Stimulated activated CD4-positive, alpha-beta T cell treated with anti-CD3 and anti-CD28 coated beads, Interleukin-4, amount 100 ng/mL, for 48 hours (primary cell): ENCODE results near the gene CBX1.

Source experiments
- DNase-seq, 2 donors: peaks; one replicate each; pipeline ENCODE4 v3.0.0-alpha.2; 2020; ENCODE audit warnings: low read depth in 2 of 2

The CBX1 gene

GRCh38 chr17:48101012-48101720, at the start of gene CBX1:
TSS of gene CBX1 (minus strand) at chr17:48101478. CDS start at chr17:48077004, 24,474 bp downstream.
- peak; percentile 90 to 94 for DNase-seq

DNA sequence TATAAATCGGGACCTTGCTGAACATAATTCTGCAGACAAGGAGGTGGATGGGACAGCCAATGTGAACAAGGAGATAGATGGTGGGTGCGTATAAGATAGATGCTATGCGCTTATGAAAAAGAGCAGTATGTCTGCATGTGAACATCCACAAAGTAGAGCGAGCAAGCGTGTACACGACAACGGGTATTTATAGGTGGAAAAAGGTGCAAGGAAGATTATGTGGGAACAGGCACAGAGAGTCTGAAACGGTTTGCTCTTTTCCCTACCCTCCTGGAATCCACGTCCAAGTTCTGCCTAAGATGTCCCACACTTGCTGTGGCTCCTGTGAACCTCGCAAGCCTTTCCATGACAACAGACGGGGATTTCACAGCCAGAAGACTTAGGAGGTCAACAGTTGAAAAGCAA, 49.3 kb upstream of the CBX1 start:
- no peak for DNase-seq

- DNase-seq = no peak
Observed at GRCh38 chr17:48149787-48150463, 48.6 kb upstream of the CBX1 start.

DNA sequence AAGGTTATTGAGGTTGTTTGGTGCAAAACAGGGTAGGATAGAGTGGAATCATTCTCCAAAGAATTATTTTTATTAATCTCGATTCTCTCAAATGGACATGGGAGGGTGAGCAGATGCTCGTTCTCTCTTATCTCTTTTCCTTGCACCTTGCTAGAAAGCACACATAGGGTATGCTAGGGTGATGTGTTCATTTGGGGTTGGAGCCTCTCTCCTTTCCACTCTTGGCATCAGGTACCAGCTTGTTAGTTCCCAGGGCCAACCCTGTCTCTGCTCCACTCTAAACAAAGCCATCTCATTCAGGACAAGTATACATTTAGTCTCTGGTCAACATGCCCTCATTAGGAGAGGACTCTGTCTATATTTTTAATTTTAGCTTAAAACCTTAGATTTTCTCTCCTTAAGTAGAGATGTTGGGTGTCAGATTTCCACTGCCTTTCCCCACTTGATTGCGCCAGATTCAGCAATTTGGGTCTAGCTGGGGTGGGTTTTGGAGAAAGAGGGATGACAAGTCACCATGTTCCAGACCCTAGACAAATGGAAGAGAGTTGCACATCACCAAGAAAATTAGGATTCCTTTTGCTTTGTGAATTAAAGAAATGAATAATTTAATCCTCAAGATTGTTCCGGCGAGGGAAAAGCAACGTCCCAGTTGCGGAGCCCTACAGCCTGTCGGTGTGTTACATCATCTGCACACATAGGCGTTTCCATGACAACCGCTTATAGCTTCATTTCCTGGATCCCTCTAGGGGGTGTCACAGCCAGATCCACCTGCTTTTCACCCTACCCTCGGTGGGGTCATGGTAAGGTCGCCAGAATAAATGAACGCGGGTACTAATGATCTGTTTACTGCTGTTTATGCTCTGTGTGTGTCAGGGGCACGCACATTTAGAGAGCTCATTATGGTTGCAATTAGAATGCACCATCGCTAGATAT, 47.8 kb upstream of the CBX1 start:
- DNase-seq = no peak

GRCh38 chr17:48148029-48148770, 46.9 kb upstream of the CBX1 start:
- no peak for DNase-seq

DNA sequence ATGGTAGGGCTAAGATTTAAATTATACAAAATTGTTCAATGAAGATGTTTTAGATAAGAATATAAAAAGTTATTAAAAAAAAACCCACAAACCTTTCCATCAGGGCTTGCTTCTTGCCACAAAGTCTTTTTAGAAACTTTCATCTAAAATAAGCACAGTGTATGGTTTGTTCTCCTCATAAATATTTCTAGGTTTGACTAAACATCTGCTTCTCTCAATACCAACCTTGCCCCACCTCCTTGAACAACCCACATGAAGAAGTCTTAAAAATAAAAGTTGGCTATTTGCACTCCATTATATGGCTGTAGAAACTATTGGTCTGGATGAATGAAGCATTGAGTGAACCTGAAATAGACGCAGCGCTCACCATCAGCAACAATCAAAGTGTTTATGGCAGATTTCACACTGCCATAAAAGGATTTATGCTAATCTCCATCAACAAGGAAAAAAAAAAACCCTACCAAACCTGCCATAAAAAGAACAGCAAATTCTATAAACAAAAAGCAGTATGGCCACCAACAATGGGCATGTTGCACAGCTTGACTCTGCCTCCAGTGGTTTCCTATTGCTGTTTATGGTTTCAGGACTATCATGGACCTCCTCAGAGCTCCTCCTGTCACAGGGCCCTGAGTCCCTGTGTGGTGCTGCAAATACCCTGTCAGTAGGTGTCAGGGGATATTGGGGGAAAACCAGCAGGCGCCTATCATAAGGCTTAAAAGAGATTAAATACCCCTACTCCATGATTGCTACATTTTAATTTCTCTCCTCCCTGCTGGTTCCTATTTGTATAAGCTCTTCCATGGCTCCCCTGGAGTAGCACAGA, 43.9 kb upstream of the CBX1 start:
- no peak for DNase-seq

- DNase-seq = no peak
Observed at GRCh38 chr17:48144231-48144630, 43.0 kb upstream of the CBX1 start.

GRCh38 chr17:48143629-48144028, 42.4 kb upstream of the CBX1 start:
- no peak for DNase-seq

DNA sequence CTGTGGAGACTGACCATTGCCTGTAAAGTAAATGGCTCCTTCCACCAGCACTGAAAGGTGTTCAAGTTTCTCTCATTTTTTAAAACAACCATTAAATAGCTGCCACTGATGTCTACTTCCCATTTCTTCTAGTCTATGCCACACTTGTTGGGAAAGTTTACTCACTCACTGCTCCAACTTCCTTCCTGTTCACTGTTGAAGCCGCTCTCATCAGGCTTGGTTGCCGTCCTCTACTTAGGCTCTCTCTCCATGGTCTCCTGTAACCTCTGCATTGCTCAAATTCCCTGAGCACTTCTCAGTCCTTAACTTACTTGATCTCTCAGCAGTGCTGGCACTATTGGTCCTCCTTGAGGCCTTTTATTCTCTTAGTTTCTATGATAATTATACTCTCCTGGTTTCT, 38.7 kb upstream of the CBX1 start:
- no peak for DNase-seq

- DNase-seq = no peak
Observed at GRCh38 chr17:48137656-48138055, 36.4 kb upstream of the CBX1 start.

GRCh38 chr17:48134912-48135480, 33.7 kb upstream of the CBX1 start:
- DNase-seq = no peak

- DNase-seq = no peak
Observed at GRCh38 chr17:48132385-48132784, 31.1 kb upstream of the CBX1 start.

DNA sequence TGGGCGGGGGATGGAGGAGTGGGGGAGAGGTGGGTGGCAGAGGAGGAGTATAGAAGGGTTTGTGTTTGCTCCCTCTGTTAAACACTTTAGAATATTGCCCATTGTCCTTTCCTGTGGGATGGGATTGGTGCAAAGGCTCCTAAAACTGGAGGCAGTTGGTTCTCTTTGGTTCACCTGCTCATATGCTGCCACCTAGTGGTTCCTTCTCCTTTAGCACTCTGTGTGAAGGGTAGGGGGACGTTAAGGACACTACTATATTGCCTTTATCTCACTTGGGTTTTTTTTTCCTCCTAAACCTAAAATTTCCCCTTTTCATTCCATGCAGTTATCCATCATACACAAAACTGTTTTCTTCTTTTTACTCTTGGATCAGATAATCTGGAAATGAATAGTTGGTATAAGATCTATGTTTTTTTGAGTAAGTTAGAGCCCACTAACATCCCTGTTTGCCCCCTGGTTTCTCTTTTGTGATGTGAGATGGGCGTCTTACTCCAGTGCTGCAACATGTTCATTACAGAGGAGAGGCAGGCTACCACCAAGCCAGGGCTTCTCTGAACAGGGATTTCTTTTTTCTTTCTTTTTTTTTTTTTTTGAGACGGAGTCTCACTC, 30.0 kb upstream of the CBX1 start:
- DNase-seq = peak; percentile 28 to 31

DNA sequence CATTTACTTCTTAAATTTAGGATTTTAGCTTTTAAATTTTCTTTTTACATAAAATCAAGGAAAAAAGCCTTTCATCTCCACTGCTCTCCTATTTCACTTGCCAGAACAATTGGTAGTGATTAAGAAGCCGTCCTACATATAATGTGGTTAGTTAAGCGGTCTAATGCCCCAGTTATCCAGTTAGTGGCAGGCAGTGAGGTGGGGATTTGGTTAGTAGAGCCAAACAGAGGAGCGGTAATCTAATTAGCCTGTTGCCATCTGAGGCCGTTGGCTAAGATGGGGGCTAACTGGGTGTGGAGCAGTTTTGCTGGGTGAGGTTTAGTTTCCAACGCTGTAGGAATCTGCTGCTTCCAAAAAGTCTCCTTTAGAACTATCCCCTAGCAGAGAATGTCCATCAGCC, 28.7 kb upstream of the CBX1 start:
- no peak for DNase-seq

- no peak for DNase-seq
Observed at GRCh38 chr17:48128400-48128799, 27.1 kb upstream of the CBX1 start.

GRCh38 chr17:48127371-48128051, 26.2 kb upstream of the CBX1 start:
- DNase-seq = no peak

- no peak for DNase-seq
Observed at GRCh38 chr17:48126532-48126850, 25.2 kb upstream of the CBX1 start.

GRCh38 chr17:48125829-48126531, 24.7 kb upstream of the CBX1 start:
- no peak for DNase-seq

DNA sequence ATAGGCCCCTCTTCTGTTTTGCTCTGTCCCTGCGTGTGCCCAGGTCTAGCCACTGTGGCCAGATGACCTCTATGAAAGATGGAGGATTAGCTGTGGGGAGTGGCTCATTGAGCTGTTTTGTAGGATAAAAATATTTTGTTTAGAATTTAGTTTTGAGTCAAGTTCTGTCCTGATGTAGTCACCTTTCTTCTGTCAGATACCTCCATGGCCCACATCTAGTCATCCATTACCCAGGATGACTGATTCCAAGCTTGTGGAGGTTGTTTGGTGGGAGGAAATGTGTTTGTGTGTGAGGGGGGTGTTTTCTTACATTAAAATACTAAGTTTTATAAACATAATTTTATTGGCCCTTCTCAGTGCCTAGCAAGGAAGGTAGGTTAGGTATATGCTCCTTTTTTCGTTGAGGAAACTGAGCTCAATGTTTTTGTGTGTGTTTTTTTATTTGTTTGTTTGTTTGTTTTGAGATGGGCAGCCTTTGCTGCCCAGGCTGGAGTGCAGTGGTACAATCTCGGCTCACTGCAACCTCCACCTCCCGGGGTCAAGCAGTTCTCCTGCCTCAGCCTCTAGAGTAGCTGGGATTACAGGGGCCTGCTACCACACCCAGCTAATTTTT, 22.6 kb upstream of the CBX1 start:
- no peak for DNase-seq
